Measurements from ENCODE around the gene ECI1.

- TF ChIP-seq CTCF (IDR thresholded peaks at IDR 0.05; ENCODE audit: poor library complexity) (no peak), EZH2 (IDR thresholded peaks at IDR 0.05; ENCODE audit: borderline replicate concordance) (no peak), EZH2phosphoT487 (IDR thresholded peaks at IDR 0.05; ENCODE audit: low read depth, severe bottlenecking, unreplicated experiment) (no peak)
These were observed 43.5 kb downstream of the ECI1 start for GRCh38 chr16:2207872-2208271.

All from hepatocyte (in vitro differentiated cells).